ENCODE data around the gene FOXP1. TPM values are rescaled to one million over a fixed set of nuclear protein-coding genes. Genes with fewer than 3 reads are reported as not detected.

FOXP1 gene
- total RNA-seq, 1 experiment from 2014 or later = 2.9 TPM

- no peaks in the 10 kb centered on the region for H3K36me3 ChIP-seq (ENCODE audit: control insufficient read depth, insufficient read depth, low read length)
- intact Hi-C loops (cut with micrococcal nuclease; ENCODE audit: unreplicated experiment) (no loop called here), in situ Hi-C loops (cut with HindIII; ENCODE audit: low pct_unique_long_range_greater_than_20kb, low sequenced_read_pairs) (no loop called here)
- H3K27me3 ChIP-seq (ENCODE audit: control insufficient read depth, insufficient read depth, low read length) = no peaks in the 10 kb centered on the region
- ChIA-PET POLR2A (no interaction called here), CTCF (no interaction called here)
- no TSS peak for BruUV-seq (replicated peaks)
- DNase-seq (ENCODE audit: low read depth, low spot score) (no peak), ATAC-seq (no peak)
- no peak overlapping the region for H3K4me3 ChIP-seq (ENCODE audit: low read depth in 2 of 2, low read length in 2 of 2)
- H3K9me3 ChIP-seq (ENCODE audit: control insufficient read depth, insufficient read depth, low read depth, low read length) = no peaks in the 10 kb centered on the region
- TF ChIP-seq SIN3A (IDR thresholded peaks at IDR 0.05; ENCODE audit: borderline replicate concordance, insufficient read depth, low read depth, low read length) = no peak
- TF ChIP-seq TCF7L2 (IDR thresholded peaks at IDR 0.05; ENCODE audit: low read depth, low read length) = no peak
- TF ChIP-seq CTCF (IDR thresholded peaks at IDR 0.05) = no peak
- TF ChIP-seq, protein P1, sequence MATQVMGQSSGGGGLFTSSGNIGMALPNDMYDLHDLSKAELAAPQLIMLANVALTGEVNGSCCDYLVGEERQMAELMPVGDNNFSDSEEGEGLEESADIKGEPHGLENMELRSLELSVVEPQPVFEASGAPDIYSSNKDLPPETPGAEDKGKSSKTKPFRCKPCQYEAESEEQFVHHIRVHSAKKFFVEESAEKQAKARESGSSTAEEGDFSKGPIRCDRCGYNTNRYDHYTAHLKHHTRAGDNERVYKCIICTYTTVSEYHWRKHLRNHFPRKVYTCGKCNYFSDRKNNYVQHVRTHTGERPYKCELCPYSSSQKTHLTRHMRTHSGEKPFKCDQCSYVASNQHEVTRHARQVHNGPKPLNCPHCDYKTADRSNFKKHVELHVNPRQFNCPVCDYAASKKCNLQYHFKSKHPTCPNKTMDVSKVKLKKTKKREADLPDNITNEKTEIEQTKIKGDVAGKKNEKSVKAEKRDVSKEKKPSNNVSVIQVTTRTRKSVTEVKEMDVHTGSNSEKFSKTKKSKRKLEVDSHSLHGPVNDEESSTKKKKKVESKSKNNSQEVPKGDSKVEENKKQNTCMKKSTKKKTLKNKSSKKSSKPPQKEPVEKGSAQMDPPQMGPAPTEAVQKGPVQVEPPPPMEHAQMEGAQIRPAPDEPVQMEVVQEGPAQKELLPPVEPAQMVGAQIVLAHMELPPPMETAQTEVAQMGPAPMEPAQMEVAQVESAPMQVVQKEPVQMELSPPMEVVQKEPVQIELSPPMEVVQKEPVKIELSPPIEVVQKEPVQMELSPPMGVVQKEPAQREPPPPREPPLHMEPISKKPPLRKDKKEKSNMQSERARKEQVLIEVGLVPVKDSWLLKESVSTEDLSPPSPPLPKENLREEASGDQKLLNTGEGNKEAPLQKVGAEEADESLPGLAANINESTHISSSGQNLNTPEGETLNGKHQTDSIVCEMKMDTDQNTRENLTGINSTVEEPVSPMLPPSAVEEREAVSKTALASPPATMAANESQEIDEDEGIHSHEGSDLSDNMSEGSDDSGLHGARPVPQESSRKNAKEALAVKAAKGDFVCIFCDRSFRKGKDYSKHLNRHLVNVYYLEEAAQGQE (IDR thresholded peaks at IDR 0.05; ENCODE audit: insufficient read depth in 1 of 2, low read depth in 2 of 2, low read length in 1 of 2) = no peak
- no peak overlapping the region for H3K27ac ChIP-seq (ENCODE audit: low read length)
- H3K4me1 ChIP-seq (ENCODE audit: control insufficient read depth, insufficient read depth, low read length) = no peaks in the 10 kb centered on the region
These were observed 493.3 kb downstream of the FOXP1 start for GRCh38 chr3:71090207-71090606.

DNA sequence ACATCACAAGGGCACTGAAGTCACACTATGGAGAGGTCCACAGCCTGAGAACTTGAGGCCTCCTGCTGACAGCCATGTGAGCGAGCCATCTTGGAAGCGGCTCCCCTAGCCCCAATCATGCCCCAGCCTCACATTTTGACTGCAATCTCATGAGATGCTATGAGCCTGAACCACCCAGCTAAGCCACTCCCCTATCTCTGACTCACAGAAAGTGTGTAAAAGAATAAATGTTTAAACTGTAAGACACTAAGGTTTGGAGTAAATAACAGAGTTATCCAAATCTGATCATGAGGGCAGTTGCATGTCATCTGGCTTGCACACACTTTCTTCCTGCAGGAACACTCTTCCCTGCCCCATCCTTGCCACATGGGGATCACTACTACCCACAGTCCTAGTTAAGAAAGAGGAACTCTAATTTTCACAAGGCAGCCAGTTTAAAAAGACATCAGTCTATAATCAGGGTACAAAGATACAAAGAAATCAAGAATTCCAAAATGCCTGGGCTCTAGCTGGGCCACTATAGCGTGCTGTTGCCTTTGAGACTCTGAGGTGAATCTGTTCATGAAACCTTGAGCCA is 494.2 kb downstream of the FOXP1 start:
- TF ChIP-seq POLR2AphosphoS5 (IDR thresholded peaks at IDR 0.05; ENCODE audit: low read depth, low read length) (no peak), CTCF (IDR thresholded peaks at IDR 0.05) (no peak), TCF7L2 (IDR thresholded peaks at IDR 0.05; ENCODE audit: low read depth, low read length) (no peak), SIN3A (IDR thresholded peaks at IDR 0.05; ENCODE audit: borderline replicate concordance, insufficient read depth, low read depth, low read length) (no peak)
- TF ChIP-seq, protein P1 (IDR thresholded peaks at IDR 0.05; ENCODE audit: insufficient read depth in 1 of 2, low read depth in 2 of 2, low read length in 1 of 2) = no peak
- no peaks in the 10 kb centered on the region for H3K36me3 ChIP-seq (ENCODE audit: control insufficient read depth, insufficient read depth, low read length)
- DNase-seq (ENCODE audit: low read depth, low spot score) (no peak), ATAC-seq (no peak)
- H3K27me3 ChIP-seq (ENCODE audit: control insufficient read depth, insufficient read depth, low read length) = no peaks in the 10 kb centered on the region
- no TSS peak for BruUV-seq (replicated peaks)
- no peak overlapping the region for H3K4me3 ChIP-seq (ENCODE audit: low read depth in 2 of 2, low read length in 2 of 2)
- no peaks in the 10 kb centered on the region for H3K9me3 ChIP-seq (ENCODE audit: control insufficient read depth, insufficient read depth, low read depth, low read length)
- POLR2A ChIA-PET = no interaction called here
- no peak overlapping the region for H3K27ac ChIP-seq (ENCODE audit: low read length)
- intact Hi-C loops (cut with micrococcal nuclease; ENCODE audit: unreplicated experiment) (no loop called here), in situ Hi-C loops (cut with HindIII; ENCODE audit: low pct_unique_long_range_greater_than_20kb, low sequenced_read_pairs) (no loop called here)
- CTCF ChIA-PET = no interaction called here
- H3K4me1 ChIP-seq (ENCODE audit: control insufficient read depth, insufficient read depth, low read length) = no peaks in the 10 kb centered on the region

Data from Panc1 (cell line).